CMK (cell line): ENCODE data around the gene OCA2.

Experiments used
- DNase-seq: peaks from one replicate; pipeline ENCODE4 v3.0.0-alpha.2; 2010; ENCODE audit warnings: low read depth

Gene OCA2

GRCh38 chr15:28118531-28118930 is 19.4 kb upstream of the OCA2 start:
- DNase-seq = no peak

DNA sequence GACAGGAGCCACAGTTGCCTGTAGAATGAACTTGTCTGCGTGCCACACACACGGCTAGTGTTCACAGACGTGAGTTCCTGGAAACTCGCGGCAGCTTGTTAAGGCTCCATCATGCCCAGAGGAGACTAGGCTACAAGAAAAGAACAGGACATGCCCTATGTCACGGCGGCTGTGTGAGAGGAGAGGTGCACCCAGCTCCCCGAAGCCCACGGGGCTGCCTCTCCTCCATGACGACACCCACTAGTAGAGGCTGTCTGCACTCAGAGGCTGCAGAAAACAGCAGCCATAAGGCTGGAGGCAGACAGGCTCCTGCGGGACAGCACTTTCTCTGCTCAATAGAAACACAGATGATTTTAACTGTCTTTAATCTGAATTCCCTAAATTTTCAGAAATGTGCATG is 19.0 kb upstream of the OCA2 start:
- no peak for DNase-seq

DNA sequence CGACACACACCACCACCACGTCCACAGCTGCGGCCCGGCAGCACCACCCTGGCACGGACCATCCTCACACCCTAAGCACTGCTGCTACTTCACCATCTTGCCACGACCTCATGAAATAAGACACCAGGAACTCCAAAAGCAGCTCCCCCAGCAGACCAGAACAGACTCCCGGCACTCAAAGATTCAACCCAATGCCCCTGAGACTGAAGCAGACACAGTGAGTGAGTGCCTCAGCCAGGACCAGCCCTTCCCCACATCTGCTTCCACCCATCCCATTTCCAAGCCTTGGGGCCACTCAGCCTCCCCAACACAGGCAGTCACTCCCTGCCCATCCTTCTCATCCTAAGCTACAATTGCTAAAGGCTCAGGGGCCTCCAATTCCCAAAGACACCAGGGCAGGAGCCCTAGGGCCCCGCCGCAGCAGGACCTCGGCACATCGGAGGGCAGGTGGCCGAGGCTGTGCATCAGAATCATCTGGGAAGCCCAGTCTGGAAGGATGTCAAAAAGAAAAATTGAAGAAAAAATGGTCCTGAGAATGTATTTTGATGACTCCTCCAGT is 18.4 kb upstream of the OCA2 start:
- DNase-seq = no peak

DNA sequence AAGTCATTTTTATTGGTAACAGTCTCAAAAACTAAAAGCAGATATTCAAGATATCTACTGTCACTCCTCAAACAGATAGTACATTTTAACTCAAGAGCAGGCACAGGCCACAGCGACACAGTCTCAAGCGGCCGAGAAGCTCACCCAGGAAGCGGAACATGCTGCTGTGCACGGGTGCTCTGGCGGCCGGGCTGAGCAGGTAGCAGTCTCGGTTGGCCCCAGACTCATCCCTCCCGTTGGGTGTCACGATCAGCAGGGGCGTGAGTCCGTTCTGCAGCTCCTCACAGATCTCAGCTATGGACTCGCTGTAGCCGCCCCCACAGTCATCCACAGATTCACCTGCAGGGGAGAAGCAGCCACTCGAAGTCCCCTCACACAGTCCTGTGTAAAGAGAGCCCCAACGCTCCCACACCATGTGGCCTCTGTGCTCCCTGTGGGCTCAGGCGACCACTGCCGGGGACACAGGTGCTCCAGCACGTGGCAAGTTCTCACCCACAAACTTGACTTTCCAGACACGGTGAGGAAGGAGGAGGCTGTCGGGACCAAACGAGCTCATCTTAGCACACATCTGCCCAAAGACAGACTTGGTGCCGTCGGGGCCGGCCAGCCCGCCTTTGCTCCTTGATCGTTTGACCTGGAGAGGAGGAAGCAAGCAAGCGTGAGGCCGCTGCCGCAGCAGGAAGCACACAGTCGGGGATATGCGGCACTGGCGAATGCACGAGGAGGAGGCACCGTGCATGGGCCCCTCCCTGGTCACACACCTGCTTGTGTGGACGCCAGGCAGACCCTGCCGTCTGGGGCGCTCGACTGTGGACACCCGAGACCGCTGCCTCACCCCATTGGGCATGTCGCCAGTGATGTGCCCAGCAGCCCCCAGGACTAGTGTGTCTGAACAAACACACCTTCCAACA is 17.7 kb upstream of the OCA2 start:
- DNase-seq = no peak

- DNase-seq = no peak
Observed at GRCh38 chr15:28115871-28116270, 16.8 kb upstream of the OCA2 start.

- DNase-seq = no peak
Observed at GRCh38 chr15:28114721-28115622, 15.9 kb upstream of the OCA2 start.

DNA sequence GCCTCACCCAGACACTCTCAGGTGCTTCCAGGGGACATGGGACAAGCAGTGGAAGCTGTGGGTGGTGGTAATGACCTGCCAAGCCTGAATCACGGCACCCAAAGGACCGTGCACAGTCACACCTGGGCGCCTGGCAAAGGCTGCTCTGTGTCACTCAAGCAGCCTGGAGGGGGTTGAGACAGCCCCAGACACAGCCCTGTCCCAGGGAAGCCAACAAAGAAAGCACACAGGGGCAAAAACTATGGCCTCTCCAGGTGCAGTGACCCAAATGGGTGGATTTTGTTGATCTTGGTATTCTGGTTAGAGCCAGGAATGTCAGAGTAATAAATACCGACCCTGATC is 15.0 kb upstream of the OCA2 start:
- no peak for DNase-seq

DNA sequence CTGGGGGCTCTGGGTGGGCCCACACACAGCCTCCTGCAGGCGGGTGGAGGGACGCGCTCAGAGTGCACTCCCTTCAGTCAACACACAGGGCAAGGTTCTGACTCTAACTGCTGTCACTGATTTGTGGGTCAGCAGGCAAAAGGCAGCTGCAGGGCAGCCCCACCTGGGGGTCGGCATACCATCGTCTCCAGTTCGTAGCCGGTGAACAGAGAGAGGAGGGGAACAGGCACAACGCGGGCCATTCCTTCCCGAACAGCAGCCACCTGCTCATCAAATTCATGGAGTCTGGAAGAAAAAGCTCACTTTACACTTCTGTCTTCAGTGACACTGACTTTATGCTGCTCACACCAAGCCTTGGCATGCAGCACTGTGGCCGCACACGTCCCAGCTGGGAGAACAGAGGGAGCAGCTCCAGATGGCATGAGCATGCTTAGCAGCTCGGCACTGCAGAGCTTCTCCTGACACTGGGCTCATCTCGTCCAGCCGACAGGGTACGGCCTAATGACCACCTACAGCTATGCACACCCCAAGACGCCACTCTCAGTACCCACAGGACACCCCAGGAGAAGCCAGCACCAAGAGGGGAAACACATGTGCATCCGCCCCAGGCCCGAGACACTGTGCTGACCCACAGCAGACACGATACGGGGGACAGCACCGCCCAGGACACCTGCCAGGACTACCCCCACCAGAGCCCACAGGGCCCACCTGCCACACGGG is 14.4 kb upstream of the OCA2 start:
- no peak for DNase-seq

GRCh38 chr15:28112962-28113361 is 13.8 kb upstream of the OCA2 start:
- no peak for DNase-seq

DNA sequence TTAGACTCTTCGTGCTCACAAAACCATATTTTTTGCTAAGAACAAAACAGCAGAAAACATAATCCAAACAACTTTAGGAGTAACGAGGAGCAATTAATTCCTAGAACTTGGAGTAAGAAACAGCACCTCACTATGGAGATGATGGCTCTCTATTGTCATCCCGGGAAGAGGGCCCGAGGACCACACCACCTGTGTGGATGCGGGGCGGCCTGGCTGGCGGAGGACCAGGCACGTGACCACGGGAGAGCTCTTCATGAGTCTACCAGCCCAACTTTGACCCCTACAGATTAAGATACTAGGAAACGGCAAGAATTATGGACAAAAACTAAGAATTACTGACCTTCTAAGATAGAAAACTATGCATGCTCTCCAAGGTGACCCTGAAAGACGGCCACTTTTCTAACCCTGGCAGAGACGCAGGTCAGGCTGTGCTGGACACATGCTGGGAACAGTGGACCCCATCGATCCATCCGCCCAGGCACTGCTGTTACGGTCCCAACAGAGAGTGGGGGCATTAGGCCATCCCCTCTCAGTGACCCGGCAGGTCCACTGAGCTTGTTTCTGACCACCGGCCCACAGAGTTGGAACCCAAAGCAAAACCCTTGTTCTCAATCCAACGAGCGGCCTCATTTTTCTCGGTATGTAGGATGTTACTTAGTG is 13.1 kb upstream of the OCA2 start:
- DNase-seq = no peak

DNA sequence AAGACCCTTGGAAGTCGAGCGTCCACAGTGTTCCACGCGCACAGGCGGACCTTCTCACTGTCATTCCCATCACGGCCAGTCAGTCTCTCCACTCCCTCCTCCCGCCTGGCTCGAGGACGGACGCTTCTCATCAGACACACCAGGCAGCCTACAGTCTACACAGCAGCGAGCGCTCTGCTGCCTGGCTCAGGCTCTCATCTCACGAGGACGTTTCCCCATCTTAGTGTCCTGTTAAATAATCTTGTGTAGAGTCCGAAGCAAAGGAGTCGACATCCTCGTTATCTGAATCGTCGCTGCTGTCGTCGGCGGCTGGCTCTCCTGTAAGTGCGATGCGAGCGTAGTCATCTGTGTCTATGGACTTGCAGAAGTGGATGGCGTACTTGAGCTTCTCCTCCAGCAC is 12.4 kb upstream of the OCA2 start:
- DNase-seq = no peak

GRCh38 chr15:28110481-28110881 is 11.4 kb upstream of the OCA2 start:
- DNase-seq = no peak

GRCh38 chr15:28109626-28110455 is 10.7 kb upstream of the OCA2 start:
- DNase-seq = no peak

DNA sequence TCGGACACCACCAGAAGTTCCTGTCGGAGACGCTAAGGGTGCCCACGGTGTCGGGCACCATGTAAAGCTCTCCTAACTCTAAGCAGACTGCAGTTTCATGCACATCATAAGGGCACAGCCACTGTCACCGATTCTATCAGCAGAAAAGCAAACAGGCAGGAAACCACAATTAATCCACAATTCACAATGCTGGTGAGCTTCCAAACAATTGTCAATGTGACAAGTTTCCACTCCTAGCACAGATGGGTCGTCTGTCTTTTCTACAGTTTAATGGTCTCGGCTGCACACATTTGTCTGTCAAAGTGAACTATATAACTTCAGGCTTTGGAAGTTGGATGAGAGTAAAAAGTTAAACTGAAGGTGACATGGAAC is 8.8 kb upstream of the OCA2 start:
- no peak for DNase-seq

DNA sequence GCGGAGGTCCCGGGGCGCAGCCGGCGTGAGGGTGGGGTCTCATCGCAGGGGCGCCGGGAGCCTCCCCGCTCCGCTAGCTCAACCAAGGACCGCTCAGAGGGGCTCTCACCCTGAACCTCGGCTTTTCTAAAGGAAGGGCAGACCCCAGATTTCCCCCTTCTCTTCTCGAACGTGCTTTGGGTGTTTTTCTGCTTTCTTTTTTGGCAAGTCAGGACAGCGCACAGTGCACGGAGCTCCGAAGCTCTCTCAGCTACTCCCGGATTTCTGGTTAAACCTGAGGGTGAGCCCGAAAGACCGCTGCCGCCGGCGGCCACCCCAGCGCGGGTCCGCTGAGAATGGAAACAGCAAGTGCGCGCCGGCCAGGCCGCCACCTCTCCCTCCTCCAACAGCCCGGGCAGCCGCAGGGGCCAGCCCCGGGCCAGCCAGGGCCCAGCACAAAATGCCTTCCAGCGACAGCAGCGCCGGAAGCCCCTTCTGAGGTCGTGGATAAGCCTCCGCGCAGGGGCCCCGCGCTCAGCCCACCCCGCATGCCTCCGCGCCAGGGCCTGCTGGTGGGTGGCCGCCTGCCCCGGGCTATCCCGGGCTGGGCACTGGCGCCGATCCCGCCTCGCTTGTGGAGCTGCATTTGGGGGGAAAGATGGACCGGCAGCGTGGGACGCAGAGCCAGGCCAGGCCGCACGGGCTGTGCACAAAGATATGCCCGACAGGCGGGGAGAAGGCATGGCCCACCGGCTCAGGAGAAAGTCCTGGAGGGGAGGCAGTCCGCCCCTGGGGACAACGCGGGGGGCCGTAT is 8.2 kb upstream of the OCA2 start:
- DNase-seq = no peak

DNA sequence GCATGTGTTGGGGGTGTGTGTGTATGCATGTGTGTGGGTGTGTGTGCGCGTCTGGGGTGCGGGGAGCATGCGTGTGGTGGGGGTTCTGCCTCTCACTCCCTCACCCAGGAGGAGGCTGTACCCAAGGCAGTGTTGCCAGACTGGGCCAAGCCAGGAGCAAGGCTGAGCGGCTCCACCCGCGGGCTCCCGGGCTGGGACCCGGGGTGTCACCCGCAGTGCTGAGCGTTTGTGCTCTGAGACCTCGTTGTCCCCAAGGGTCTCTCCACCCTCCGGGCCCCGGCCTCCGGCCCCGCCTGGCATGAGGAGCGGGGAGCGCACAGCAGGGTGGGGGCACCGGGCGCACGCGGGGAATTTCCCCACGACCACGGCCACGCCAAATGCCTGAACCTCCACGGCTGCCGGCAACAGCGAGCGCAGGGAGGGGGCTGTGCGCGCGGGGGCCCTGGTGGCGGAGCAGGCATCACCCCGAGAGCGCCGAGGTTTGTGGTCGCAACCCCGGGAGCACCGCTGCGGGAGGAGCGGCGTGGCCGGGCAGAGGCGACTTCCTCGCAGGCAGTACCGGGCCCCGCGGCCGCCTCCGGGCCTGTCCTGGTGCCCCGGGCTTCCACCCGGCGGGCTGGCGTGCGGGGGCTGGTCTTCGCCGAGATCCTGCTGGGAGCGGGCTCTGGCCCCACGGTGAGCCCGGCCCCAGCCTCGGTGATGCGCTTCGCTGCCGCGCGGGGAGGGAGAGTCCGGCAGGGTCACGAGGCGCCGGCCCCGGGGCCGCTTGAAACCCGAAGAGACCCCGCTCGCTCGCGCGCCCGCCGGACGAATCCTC is 7.4 kb upstream of the OCA2 start:
- no peak for DNase-seq

- DNase-seq = no peak
Observed at GRCh38 chr15:28105793-28106192, 6.7 kb upstream of the OCA2 start.

DNA sequence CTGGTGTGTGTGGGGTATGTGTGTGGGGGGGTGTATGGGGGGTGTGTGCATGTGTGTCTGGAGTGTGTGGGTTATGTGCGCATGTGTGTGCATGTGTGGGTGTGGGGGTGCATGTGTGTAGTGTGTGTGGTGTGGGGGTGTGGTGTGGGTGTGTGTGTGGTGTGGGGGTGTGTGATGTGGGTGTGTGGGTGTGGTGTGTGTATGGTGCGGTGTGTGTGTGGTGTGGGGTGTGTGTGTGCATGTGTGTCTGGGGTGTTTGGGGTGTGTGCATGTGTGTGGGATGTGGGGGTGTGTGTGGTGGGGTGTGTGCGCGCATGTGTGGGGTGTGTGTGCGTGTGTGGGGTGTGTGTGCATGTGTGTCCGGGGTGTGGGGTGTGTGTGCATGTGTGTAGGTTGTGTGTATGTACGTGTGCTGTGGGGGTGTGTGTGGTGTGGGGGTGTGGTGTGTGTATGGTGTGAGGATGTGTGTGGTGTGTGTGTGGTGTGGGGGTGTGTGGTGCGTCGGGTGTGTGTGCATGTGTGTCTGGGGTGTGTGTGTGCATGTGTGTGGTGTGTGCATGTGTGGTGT is 6.2 kb upstream of the OCA2 start:
- no peak for DNase-seq

DNA sequence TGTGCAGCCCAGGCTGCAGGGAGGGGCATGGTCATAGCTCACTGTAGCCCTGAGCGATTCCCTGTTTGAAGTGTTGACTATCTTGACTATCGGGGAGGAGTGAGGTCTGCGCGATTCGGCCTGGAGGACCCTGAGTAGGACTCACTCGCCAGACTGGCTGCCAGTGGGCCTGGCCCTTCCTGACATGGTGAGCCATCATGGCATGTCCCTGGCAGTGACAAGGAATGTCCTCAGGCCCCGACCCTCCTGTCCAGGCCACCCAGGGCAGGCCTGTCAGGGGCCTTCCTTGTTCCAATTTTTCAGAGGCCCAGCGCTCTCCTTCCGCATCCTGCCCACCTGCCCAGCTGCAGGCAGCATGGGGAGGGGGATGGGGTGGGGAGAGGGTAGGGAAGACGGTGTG is 5.2 kb upstream of the OCA2 start:
- no peak for DNase-seq
